LoVo (cell line): ENCODE measurements around the gene STUM.
A peak's percentile ranks its signal among the peaks of the same experiment; 100 is the strongest.

ENCODE experiments used
- DNase-seq: peaks from one replicate; pipeline ENCODE4 v3.0.0-alpha.2; 2016; ENCODE audit warnings: low spot score

The STUM gene

GRCh38 chr1:226654046-226654667, 105.6 kb downstream of the STUM start:
- no peak for DNase-seq

GRCh38 chr1:226654668-226655055, 106.1 kb downstream of the STUM start:
- DNase-seq, result no peak

GRCh38 chr1:226655251-226656163, 106.9 kb downstream of the STUM start:
- DNase-seq, result peak; percentile 4

- DNase-seq, result no peak
These were observed 107.6 kb downstream of the STUM start for GRCh38 chr1:226656201-226656600.

GRCh38 chr1:226656601-226657277, 108.2 kb downstream of the STUM start:
- no peak for DNase-seq

GRCh38 chr1:226657895-226658545, 109.5 kb downstream of the STUM start:
- no peak for DNase-seq

GRCh38 chr1:226658546-226659125, 110.1 kb downstream of the STUM start:
- no peak for DNase-seq
